Skeletal muscle tissue (tissue), 4 donors: ENCODE data around the gene ASPHD2. TPM values are rescaled to one million over a fixed set of nuclear protein-coding genes. Genes with fewer than 3 reads are reported as not detected.
"Not testable (repeated sequence)": the region's sequence is repeated elsewhere in the genome, so short reads cannot be mapped to it uniquely, and the experiment has no call there.

Source experiments
- H3K27ac ChIP-seq: one replicate; pipeline ENCODE4 v1.7.0; 2013; ENCODE audit warnings: mild to moderate bottlenecking, low read depth, low read length, inconsistent platforms
- H3K27me3 ChIP-seq, 3 donors: one replicate each; pipeline ENCODE4 v1.7.0; 2013; ENCODE audit warnings: low read length in 3 of 3; ENCODE audit not compliant: control insufficient read depth in 3 of 3, insufficient read depth in 3 of 3
- H3K36me3 ChIP-seq, 3 donors: one replicate each; pipeline ENCODE4 v1.7.0; 2013; ENCODE audit warnings: low read length in 3 of 3; ENCODE audit not compliant: control insufficient read depth in 3 of 3, insufficient read depth in 3 of 3
- H3K4me1 ChIP-seq, 3 donors: one replicate each; pipeline ENCODE4 v1.7.0; 2013; ENCODE audit warnings: low read length in 3 of 3, mild to moderate bottlenecking in 3 of 3; ENCODE audit not compliant: control insufficient read depth in 3 of 3, insufficient read depth in 3 of 3
- H3K4me3 ChIP-seq, 3 donors: one replicate each; pipeline ENCODE4 v1.7.0; 2013; ENCODE audit warnings: low read length in 3 of 3
- H3K9ac ChIP-seq, 3 donors: one replicate each; pipeline ENCODE4 v1.7.0; 2013; ENCODE audit warnings: low read length in 3 of 3, mild to moderate bottlenecking in 3 of 3, moderate library complexity in 2 of 3, low read depth in 1 of 3
- H3K9me3 ChIP-seq, 3 donors: one replicate each; pipeline ENCODE4 v1.7.0; 2013; ENCODE audit warnings: low read length in 3 of 3; ENCODE audit not compliant: control insufficient read depth in 3 of 3
- total RNA-seq: library from RNA; depleted of rRNA; stranded (reverse); fragments of >200 nt; gene quantifications from one replicate; pipeline ENCODE4 v1.2.3, GENCODE V29; 2014
- donor health status: Osteomylitis.

Gene ASPHD2
- total RNA-seq, 1 donor from 2014 or later = 1.0 TPM

DNA sequence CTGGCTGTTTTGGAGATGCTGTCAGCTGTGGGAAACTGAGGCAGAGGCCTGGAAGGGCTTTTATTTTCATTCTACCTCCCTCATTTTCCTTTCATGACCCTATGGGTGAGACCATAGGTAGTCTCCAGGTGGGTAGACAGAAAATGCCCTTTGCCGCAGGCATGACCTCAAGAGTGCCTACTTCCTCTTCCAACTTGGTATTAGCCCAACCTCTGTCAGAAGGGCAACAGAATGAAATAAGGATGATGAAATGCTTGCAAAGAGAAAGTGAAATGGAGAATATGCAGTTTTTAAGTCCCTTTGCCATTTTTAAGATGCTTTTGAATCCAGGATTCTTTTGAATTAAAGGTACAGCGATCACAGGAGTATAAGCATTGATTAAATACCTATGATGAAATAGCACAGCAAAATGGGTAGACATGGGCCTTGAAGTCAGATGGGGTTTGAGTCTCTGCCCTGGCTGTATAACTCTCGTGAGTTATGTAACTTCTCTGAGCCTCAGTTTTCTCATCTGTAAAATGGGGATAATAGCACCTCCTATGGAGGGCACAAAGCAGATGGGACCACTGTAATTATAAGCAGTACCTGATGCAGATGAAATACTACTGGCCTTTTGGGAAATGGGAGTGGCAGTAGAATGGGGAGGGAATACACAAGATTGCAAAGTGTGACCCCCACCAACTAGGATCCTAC is 3.7 kb downstream of the ASPHD2 start:
- Histone ChIP-seq H3K36me3 (no peaks in the 10 kb centered on the region), H3K27ac (no peak overlapping the region), H3K9ac (no peak overlapping the region), H3K4me3 (no peak overlapping the region), H3K9me3 (no peaks in the 10 kb centered on the region), H3K27me3 (peaks cover 23 to 43% (median 24%) of the 10 kb centered on the region in 3 donors), H3K4me1 (peaks cover 2 to 13% (median 9%) of the 10 kb centered on the region in 3 donors)

DNA sequence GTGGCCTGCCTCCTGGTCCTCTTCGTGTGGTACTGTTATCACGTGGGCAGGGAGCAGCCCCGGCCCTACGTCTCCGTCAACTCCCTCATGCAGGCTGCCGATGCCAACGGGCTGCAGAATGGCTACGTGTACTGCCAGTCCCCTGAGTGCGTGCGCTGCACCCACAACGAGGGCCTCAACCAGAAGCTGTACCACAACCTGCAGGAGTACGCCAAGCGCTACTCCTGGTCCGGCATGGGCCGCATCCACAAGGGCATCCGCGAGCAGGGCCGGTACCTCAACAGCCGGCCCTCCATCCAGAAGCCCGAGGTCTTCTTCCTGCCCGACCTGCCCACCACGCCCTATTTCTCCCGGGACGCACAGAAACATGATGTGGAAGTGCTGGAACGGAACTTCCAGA is 4.7 kb downstream of the ASPHD2 start:
- peaks cover 16 to 37% (median 17%) of the 10 kb centered on the region in 3 donors for H3K27me3 ChIP-seq

DNA sequence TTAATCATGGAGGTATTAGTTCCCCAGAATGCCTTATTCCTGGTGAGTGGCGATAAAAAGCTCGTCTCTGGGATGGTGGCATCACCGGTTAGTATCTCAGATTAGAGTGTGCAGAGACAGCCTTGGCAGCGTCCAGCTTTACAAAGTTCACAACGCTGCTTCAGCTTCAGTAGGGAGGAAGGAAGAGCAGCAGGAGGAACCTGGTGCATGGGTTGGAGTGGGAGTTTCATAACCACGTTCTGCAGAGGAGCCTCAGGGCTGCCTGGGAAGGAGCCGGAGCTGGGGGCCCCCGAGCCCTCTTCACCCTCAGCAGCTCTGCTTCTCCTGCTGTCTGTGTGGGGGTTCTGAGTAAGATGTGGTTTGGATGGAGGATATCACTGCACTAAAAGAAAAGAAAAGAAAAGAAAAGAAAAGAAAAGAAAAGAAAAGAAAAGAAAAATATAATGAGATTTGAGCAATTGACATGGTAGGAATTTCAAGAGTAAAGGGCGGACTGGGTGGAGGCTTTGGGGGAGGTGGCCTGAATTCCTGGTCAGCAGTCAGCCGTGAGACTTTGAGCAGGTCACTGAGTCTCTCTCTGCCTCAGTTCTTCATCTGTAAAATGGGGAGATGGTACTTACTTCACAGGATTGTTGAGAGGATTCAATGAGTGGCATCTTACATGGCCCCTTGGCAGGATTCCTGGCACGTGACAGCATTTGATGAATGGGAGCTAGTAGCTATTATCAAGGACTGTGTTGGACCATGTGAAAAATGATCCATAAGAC is 6.5 kb downstream of the ASPHD2 start:
- Histone ChIP-seq H3K4me3 (no peak overlapping the region), H3K27ac (no peak overlapping the region), H3K9me3 (no peaks in the 10 kb centered on the region), H3K9ac (no peak overlapping the region), H3K27me3 (peaks cover 7 to 26% (median 9%) of the 10 kb centered on the region in 3 donors), H3K4me1 (no peaks in the 10 kb centered on the region), H3K36me3 (no peaks in the 10 kb centered on the region)

More for the DNA sequence above, 4.7 kb downstream of the ASPHD2 start:
- no peaks in the 10 kb centered on the region for H3K9me3 ChIP-seq
- H3K4me3 ChIP-seq = no peak overlapping the region
- H3K9ac ChIP-seq = no peak overlapping the region
- no peaks in the 10 kb centered on the region for H3K36me3 ChIP-seq
- H3K27ac ChIP-seq = no peak overlapping the region
- peaks cover 2 to 7% (median 6%) of the 10 kb centered on the region in 3 donors for H3K4me1 ChIP-seq

DNA sequence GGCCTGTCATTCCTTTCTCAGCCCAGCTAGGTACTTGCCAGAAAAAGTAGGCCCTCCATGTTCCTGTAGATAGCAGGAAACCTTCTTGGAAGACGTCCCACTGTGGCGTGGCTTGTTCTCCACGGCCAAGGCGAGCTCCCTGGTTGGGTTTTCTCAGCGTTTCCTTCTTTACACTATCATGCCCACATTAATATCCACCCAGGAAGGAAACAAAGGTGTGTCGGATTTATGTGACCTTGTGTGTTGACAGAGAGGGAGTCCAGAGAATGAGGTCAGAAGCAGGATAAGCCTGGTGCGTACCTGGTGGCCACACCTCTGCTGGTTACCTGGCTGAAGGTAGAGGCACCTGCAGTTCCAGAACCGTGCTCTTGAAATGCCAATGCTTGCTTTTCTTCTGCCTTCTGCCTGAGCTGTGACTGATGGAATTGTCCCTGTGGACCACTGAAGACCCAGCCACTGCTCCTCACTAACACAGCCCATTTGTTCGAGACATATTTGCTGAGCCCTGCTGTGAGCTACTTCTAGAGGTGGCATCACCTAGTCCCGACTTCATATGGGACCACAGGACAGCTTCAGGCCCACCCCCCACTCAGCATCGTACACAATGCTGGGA is 7.9 kb downstream of the ASPHD2 start:
- H3K9me3 ChIP-seq = no peaks in the 10 kb centered on the region
- peaks cover 4 to 15% (median 7%) of the 10 kb centered on the region in 3 donors for H3K27me3 ChIP-seq
- H3K4me3 ChIP-seq = no peak overlapping the region
- no peak overlapping the region for H3K9ac ChIP-seq
- no peak overlapping the region for H3K27ac ChIP-seq
- H3K36me3 ChIP-seq = no peaks in the 10 kb centered on the region
- no peaks in the 10 kb centered on the region for H3K4me1 ChIP-seq

DNA sequence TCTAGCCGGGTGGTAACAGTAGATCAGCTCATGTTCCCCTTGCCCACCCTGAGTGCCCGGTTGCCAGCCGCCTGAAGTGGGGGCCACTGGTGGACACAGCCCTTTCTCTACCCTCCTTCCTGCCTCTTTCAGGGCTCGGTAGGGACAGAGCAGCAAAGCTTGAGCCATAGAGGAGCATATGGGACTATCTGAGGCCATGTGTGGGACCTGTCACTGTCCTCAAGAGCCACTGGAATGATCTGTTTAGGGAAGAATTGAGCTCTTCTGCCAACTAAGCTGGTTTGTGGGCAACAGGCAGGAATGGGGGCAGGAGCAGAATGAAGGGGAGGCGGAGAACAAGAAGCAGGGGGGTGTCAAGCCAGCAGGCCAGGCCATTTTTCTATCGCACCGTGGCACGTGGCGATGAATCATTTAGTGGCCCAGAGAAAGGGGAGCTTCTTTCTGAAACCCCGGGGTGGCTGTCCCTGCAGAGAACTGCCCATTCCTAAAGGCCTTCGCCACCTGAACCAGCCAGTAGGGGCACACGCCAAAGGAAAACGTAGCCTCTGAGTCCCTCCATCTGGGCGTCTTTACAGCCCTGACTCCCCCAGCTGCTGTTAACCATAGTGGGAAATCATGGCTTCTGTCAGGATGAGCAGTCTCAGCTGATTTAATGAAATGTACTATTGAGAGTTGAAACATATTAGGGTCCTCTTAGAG is 8.8 kb downstream of the ASPHD2 start:
- H3K4me3 ChIP-seq = no peak overlapping the region
- no peak overlapping the region for H3K9ac ChIP-seq
- no peaks in the 10 kb centered on the region for H3K9me3 ChIP-seq
- no peak overlapping the region for H3K27ac ChIP-seq
- H3K36me3 ChIP-seq = no peaks in the 10 kb centered on the region
- H3K4me1 ChIP-seq = no peaks in the 10 kb centered on the region
- H3K27me3 ChIP-seq = peaks cover 0 to 15% (median 2%) of the 10 kb centered on the region in 3 donors

DNA sequence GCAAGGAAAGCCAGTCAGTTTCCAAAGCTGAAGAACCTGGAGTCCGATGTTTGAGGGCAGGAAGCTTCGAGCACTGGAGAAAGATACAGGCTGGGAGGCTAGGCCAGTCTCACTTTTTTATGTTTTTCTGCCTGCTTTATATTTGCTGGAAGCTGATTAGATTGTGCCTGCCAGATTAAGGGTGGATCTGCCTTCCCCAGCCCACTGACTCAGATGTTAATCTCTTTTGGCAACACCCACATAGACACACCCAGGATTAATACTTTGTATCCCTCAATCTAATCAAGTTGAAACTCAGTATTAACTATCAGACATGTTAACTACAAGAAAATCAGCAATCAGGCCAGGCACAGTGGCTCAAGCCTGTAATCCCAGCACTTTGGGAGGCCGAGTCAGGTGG is 9.7 kb downstream of the ASPHD2 start:
- H3K4me1 ChIP-seq, H3K9me3 ChIP-seq, H3K27ac ChIP-seq, H3K4me3 ChIP-seq, H3K36me3 ChIP-seq, H3K9ac ChIP-seq: not testable (repeated sequence)
- H3K27me3 ChIP-seq = peaks cover 0 to 15% (median 0%) of the 10 kb centered on the region in 3 donors

DNA sequence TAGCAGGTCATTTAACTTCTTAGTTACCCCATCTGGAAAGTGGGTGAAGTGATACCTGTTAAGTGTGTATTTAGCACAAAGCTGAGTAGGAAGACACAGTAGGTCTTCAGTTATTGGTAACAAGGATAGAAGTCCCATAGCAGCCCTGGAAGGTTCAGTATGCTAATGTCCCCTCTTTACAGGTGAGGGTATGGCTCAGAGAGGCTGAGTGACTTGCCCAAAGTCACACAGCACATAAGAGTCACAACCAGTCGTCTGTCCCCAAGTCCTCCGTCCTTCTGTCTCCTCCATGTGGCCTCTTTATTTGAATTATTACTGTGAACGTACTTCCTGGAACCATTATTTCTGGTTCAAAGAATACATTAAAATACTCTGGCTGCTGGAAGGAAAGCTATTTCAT is 10.5 kb downstream of the ASPHD2 start:
- H3K27ac ChIP-seq = no peak overlapping the region
- no peaks in the 10 kb centered on the region for H3K9me3 ChIP-seq
- no peak overlapping the region for H3K4me3 ChIP-seq
- H3K36me3 ChIP-seq = no peaks in the 10 kb centered on the region
- H3K27me3 ChIP-seq = peaks cover 0 to 11% (median 0%) of the 10 kb centered on the region in 3 donors
- H3K4me1 ChIP-seq = no peaks in the 10 kb centered on the region
- H3K9ac ChIP-seq = no peak overlapping the region

DNA sequence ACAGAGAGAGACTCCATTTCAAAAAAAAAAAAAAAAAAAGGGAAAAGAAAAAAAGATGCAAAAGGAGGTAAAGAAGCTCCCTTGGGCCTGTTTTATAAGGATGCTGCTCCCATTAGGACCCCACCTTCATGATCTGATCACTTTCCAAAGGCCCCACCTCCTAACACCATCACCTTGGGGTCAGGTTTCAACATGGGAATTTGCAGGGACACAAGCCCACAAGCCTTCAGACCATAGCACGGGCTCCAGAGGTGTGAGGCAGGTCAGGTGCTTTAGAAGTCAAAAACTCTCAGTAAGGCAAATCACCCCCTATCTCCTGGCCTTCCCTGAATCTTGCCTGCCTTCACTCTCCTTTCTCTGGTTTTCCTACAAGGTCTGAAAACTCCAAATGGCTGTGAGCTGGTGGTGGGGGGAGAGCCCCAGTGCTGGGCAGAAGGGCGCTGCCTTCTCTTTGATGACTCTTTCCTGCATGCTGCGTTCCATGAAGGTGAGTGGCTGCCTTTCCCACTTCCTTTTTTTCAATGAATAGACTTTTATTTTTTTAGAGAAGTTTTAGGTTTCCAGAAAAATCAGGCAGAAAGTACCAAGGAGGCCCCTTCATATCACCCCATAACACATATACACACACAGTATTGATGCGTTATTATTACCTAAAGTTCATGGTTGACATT is 13.2 kb downstream of the ASPHD2 start:
- Histone ChIP-seq H3K27ac (no peak overlapping the region), H3K4me3 (no peak overlapping the region), H3K27me3 (peaks cover 0 to 6% (median 0%) of the 10 kb centered on the region in 3 donors), H3K4me1 (peaks cover 0 to 7% (median 7%) of the 10 kb centered on the region in 3 donors), H3K9me3 (no peaks in the 10 kb centered on the region), H3K36me3 (no peaks in the 10 kb centered on the region), H3K9ac (no peak overlapping the region)

DNA sequence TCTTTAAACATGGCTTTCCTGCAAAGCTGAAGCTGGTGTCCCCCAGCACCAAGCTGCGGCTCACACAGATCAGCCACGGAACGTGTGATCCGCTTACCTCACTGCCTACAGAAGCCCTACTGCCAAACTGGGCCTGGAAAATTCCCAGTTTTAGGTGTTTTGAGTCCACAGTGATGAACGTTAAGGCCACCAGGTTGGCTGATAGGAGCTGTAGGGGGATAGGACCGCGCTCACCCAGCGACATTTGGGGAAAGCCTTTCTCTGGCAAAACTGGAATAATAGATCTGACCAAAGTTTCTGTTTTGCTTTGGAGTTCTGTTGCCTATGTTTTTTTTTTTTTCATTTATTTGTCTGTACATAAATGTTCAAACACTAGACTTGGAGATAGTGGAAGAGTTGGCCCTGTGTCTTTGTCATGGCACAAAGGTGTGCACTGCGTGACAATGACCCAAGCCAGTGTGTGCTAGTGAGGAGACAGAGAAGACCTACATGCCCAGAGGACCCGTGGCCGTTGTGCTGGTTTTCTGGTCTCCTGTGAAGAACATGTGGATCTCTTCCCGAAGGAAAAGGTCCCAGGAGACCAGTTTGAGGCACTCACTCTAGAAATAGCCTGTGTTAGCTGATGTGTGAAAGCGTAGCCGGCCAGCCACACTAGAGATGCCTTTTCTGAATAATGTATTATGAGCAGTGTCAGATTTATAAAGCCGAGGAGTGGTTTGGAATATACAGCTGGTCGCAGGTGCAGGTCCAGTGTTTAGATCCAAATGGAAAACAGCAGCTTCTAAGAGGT is 15.0 kb downstream of the ASPHD2 start:
- Histone ChIP-seq H3K27ac (no peak overlapping the region), H3K27me3 (no peaks in the 10 kb centered on the region)

More for the DNA sequence above, 15.0 kb downstream of the ASPHD2 start:
- peaks cover 0 to 7% (median 7%) of the 10 kb centered on the region in 3 donors for H3K4me1 ChIP-seq
- no peaks in the 10 kb centered on the region for H3K9me3 ChIP-seq
- H3K36me3 ChIP-seq = no peaks in the 10 kb centered on the region
- no peak overlapping the region for H3K9ac ChIP-seq
- H3K4me3 ChIP-seq = no peak overlapping the region
